Fibroblast of pulmonary artery (primary cell): ENCODE data around the gene ITPR3.

Experiments used
- DNase-seq: peaks from one replicate; pipeline ENCODE4 v3.0.0-alpha.2; 2010; ENCODE audit warnings: low read depth
- H3K4me3 ChIP-seq: replicated peaks from 2 replicates; pipeline ENCODE4 v1.5.1; 2011; ENCODE audit warnings: low read depth, mild to moderate bottlenecking, control low read depth, low read length, moderate library complexity
- CTCF ChIP-seq: IDR thresholded peaks from 2 replicates; pipeline ENCODE4 v1.5.1; 2011; ENCODE audit warnings: mild to moderate bottlenecking, control low read depth, low read length, inconsistent platforms; ENCODE audit errors: missing control alignments

The ITPR3 gene

DNA sequence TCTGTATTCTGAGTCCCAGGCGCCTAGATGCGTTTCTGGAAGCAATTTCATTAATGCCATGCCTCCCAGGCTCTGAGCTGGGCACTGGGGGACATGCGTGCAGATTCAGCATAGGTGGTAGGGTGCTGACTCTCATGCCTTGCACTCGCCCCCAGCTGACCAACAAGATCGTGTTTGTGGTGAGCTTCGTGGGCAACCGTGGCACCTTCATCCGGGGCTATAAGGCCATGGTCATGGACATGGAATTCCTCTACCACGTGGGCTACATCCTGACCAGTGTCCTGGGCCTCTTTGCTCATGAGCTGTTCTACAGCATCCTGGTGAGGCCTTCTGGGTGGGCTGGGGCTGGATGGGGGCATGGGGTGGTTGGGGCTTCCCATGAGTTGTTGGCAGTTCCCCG lies 68.8 kb downstream of the ITPR3 start:
- DNase-seq: no peak
- no peak for TF ChIP-seq CTCF
- H3K4me3 ChIP-seq: no peak overlapping the region

DNA sequence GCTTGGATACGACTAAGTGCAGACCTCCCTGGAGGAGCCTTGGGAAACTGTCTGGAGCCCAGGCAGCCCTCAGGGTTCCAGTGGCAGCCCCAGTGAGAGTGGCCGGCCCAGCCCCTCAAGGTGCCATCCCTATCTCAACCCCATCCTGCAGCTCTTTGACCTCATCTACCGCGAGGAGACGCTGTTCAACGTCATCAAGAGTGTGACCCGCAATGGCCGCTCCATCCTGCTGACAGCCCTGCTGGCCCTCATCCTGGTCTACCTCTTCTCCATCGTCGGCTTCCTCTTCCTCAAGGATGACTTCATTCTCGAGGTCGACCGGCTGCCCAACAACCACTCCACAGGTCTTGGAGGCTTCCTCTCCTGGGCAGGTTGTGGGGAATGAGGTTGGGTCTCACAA lies 69.6 kb downstream of the ITPR3 start:
- no peak for TF ChIP-seq CTCF
- no peak for DNase-seq

DNA sequence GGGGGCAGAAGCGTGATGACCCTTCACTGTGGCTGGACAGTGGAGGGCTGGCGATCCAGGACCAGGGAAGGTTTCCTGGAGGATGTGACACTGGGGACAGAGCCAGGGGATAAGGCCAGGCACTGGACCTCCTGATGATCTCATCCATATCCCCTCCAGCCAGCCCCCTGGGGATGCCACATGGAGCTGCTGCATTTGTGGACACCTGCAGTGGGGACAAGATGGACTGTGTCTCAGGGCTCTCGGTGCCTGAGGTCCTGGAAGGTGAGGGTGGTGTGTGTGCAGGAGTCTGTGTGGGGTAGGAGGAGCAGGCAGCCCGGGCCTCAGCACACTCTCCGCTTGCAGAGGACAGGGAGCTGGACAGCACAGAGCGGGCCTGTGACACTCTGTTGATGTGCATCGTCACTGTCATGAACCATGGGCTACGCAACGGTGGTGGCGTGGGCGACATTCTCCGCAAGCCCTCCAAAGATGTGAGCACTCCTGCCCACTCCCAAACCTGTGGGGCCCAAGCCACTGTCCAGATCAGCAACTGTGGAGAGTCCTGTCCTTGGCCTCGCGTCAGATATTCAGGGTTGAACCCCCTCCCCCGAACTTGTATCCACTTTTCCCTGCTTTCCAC lies 70.4 kb downstream of the ITPR3 start:
- no peak for TF ChIP-seq CTCF
- H3K4me3 ChIP-seq: no peak overlapping the region
- no peak for DNase-seq

More for the DNA sequence above, 69.6 kb downstream of the ITPR3 start:
- H3K4me3 ChIP-seq: no peak overlapping the region

DNA sequence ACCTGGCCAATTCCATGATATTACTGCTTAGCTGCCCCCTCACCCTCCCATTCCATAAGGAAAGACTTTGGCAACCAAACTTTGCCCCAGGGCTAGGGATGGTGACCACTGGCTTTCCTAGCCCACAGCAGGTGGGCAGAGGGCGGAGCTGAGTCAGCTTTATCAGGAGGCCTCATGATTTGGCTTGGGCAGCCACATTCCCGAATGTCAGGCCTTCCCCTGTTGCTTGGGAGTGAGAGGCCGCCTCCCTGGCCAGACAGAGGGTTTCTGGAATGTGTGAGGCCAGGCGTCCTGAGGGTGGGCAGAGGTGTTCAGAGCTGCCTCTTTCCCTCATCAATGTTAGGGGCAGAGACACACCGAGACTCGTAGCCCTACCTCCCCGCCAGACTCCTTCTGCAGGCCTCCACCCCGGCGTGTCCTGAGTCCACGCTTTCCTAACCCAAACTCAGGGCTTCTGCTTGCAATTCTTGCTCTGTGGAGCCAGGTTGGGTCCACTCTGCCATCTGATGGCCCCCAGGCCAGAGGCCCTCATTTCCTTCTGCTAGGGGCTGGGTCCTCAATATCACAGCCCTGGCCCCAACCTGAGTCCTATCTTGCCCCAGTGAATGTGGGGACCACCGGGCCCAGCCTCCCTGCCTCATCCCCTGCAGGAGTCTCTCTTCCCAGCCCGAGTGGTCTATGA lies 71.1 kb downstream of the ITPR3 start:
- no peak overlapping the region for H3K4me3 ChIP-seq
- no peak for TF ChIP-seq CTCF
- peak; percentile 56 for DNase-seq

DNA sequence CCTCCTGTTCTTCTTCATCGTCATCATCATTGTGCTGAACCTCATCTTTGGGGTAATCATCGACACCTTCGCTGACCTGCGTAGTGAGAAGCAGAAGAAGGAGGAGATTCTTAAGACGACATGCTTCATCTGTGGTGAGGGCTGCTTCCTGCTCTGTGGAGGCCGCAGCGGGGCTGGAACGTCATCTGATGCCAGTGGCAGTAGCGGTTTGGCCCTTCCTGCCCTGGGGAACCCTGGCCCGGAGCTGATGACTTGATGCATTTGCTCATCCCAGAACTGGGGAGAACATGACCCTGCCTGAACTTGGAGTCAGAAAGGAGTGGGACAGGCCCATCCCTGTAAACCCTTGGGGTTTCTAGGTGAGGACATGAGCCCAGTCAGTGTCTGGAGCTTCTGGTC lies 71.6 kb downstream of the ITPR3 start:
- H3K4me3 ChIP-seq: no peak overlapping the region
- DNase-seq: no peak
- TF ChIP-seq CTCF: no peak

- no peak for DNase-seq
- H3K4me3 ChIP-seq: no peak overlapping the region
- no peak for TF ChIP-seq CTCF
Observed at GRCh38 chr6:33693186-33694105, 72.3 kb downstream of the ITPR3 start.
